Muscle of back (tissue), 11 donors: ENCODE measurements around the gene GET4. TPM values are rescaled to one million over a fixed set of nuclear protein-coding genes. Genes with fewer than 3 reads are reported as not detected.
"Not testable (repeated sequence)": the region's sequence is repeated elsewhere in the genome, so short reads cannot be mapped to it uniquely, and the experiment has no call there.

Source experiments
- DNase-seq, 3 donors: peaks; one replicate each; pipeline versions ENCODE4 v3.0.0 to v3.0.0-alpha.2; 2013
- polyA plus RNA-seq, 10 donors: library from polyadenylated mRNA; unstranded; fragments of 120-200 nt; gene quantifications; one replicate each; pipeline ENCODE4 v1.2.1, GENCODE V29; 2013; ENCODE audit not compliant: insufficient read length in 10 of 10

The GET4 gene
- polyA plus RNA-seq, 10 donors = 27.5 to 39.4 (median 36.7) TPM

DNA sequence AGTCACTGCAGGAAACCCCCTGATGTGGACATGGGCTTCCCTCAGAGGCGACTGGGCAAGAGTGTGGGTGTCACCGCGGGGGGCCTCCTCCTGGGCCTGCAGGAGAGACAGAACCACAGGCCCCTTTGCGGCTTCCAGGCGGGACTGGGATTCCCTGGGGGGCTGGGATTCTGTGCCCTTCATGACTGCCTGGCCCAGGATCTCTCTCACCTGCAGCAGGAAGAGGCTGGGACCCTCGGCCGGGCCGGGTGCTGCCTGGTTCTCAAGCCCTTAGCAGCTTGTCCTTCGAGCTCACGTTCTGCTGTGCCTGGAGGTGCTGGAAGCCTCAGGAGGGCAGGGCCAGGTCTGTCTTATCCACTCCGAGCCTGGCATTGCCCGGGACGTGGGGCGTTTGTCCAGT, 32.3 kb upstream of the GET4 start:
- DNase-seq = no peak

- DNase-seq = no peak
Observed at GRCh38 chr7:844514-844913, 31.8 kb upstream of the GET4 start.

- no peak for DNase-seq
Observed at GRCh38 chr7:845091-845490, 31.3 kb upstream of the GET4 start.

- no peak for DNase-seq
Observed at GRCh38 chr7:845731-846130, 30.6 kb upstream of the GET4 start.

- DNase-seq = not testable (repeated sequence)
Observed at GRCh38 chr7:846958-847650, 29.2 kb upstream of the GET4 start.

- DNase-seq = not testable (repeated sequence)
Observed at GRCh38 chr7:847728-848127, 28.6 kb upstream of the GET4 start.

GRCh38 chr7:849145-849544, 27.2 kb upstream of the GET4 start:
- no peak for DNase-seq

GRCh38 chr7:849781-850180, 26.6 kb upstream of the GET4 start:
- no peak for DNase-seq

DNA sequence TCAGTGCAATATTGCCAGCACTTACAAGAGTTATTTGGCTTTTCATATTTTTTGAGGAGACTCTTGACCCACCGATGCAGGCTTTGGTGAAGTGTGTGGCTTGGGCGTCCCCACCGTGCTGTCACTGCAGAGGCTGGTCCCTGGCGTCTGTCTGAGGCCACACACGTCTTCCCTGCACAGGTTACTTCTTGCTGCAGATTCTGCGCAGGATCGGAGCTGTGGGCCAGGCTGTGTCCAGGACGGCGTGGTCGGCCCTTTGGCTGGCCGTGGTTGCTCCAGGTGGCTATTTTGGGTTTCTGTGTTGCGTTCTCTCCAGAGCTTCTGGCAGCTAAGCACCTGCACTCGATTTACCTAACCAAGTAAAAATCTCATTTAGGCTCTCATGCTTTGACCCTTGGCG, 25.1 kb upstream of the GET4 start:
- no peak for DNase-seq

DNA sequence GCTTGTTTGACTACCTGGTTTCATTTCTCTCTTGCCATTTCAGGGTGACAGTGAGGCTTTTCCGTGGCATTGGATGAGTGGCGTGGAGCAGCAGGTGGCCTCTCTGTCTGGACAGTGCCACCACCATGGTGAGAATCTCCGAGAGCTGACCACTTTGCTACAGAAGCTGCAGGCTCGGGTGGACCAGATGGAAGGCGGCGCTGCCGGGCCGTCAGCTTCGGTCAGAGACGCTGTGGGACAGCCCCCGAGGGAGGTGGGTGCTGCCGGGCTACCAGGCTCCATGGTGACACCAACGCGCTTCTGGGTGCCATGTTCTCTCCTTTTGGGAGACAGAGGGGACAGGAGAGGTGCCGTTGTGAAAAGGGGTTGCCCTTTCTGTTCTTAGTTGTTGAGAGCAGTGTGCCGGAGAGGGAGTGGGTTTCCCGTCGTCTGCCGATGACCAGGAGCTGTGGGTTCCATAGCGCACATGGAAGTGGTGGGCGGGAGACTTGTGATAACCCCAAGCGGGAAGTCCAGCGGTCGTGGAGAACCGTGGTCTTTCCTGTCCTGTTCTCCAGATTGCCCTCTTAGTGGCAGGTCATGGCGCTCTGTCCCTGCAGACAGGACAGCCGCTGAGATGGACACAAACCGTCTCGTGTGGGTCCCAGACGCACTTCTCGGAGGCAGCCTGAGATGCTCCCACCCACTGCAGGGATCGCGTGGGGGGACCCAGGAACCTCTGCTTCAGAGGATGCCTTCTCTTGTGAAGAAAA, 22.8 kb upstream of the GET4 start:
- no peak for DNase-seq

DNA sequence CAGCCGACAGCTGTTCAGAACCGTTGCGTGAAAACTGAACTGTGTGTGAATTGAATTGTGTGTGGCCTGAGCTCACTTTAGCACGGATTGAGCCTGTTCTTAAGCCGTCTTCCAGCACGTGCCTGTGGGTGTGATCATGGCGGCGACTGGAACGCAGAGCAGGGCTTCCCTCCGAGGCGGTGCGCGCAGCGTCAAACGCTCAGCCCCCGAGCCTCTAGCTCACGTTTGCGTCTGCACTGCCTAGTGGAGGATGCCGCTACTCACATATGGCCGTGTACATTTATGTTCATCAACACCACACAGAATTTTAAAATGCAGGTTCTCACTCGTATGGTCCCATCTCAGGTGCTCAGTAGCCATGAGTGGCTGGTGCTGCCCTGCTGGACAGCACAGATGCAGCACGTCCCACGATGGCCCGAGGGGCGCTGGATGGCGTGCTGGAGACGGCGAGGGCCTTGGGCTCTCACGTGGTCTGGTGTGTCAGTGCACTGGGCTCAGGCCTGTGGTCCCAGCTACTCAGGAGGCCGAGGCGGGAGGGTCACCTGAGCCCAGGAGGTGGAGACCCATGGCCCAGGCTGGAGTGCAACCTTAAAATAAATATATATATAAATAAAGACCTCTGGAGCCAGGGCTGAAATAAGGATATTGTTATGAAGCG, 22.1 kb upstream of the GET4 start:
- DNase-seq = no peak

DNA sequence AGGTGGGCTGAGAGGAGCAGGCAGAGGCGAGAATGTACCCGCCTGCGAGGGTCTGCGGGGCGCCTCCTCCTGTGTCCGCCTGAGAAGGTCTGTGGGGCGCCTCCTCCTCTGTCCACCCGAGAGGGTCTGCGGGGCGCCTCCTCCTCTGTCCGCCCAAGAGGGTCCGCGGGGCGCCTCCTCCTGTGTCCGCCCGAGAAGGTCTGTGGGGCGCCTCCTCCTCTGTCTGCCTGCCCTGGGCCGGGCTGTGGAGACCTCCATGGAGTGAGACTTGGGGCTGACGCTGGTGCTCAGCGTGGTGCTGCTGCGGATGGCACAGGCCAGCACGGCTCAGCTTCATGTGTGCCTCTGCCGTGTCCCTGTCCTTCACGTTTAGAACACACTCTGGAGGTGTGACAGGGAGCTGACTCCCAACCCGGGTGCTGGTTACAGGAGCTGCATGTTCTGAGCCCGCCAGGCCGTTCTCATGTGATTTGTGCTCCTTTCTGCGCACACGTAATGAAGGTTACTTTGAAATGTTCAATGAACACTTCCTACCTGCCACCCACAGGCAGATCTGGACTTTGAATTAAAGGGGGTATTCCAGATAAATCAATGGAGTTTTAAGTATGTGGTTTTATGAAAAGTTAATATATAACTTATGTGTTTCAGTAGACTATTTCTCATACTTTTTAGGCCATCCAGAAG, 20.5 kb upstream of the GET4 start:
- no peak for DNase-seq

GRCh38 chr7:856444-857095, 19.8 kb upstream of the GET4 start:
- DNase-seq = no peak

- DNase-seq = no peak
Observed at GRCh38 chr7:857661-858060, 18.7 kb upstream of the GET4 start.

DNA sequence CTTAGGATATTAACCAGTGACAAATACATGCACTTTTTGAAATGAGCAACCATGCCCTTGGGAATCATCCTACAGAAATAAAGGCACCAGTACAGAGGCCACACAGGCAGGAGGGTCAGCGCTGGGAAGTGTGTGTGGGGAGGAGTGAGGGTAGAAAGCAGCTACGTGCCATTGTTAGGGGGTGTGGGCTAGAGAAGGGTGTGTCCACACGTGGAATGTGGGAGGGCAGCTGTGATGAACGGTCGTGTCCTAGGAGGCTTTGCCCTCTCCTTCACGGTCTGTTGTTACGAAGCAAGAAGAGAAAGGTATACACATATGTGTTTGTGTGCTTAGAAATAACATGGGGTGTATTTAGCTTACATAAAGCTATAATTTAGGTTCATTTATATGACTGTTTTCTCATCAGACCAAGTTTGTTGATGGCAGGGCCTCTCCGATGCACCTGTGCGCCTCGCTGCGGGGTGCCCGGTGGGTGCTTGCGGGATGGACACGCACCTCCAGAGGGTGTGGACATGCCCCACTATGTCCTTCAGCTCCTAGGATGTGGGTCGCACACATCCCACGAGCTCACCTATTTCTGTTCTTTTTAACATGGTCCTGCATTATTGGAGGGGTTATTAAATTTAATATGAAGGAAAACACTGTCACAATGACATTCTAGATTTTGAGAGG, 16.9 kb upstream of the GET4 start:
- no peak for DNase-seq

DNA sequence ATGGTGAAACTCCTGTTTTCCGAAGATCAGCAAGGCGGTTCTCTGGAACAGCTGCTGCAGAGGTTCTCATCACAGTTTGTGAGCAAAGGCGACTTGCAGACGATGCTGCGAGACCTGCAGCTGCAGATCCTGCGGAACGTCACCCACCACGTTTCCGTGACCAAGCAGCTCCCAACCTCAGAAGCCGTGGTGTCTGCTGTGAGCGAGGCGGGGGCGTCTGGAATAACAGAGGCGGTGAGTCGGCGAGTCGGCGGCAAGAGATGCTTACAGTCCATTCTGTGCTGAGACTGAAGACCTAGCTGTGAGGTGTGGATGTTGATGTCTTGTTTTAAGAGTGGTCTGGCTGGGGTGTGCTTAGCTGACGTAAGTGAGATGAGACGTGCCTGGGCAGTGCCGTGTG, 16.2 kb upstream of the GET4 start:
- no peak for DNase-seq

DNA sequence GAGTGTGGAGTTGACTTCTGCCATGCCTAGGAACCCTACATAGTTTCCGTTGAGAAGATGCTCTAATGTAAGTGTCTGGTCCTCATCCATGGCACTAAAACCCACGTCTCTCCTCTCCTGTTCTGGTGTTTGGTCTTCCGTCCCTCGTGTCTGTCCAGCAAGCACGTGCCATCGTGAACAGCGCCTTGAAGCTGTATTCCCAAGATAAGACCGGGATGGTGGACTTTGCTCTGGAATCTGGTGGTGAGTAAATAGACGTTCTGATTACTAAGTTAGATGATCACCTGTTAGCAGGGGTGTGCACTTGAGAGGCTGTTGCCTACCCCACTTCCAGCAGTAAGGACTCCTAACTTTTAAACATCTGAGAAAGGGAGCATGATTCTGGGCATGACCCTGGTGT, 15.1 kb upstream of the GET4 start:
- no peak for DNase-seq

DNA sequence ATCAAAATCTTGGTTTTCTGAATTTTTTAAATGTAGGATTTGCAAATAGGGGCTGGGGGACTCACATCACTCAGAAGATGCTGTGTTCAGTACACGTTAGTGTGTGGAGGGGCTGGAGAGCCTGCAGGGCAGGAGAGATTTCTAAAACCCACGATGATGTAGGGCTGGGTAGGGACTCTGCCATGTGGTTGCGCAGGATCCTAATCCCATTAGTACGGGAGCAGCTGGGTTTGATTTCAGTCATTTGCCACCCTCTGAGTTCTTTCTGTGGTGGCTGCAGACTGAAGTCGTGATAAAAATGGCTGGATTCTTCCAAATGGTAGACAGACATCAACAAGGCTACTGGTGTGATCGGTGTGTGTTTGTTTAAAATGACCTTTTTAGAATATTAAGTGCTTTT, 14.2 kb upstream of the GET4 start:
- no peak for DNase-seq

DNA sequence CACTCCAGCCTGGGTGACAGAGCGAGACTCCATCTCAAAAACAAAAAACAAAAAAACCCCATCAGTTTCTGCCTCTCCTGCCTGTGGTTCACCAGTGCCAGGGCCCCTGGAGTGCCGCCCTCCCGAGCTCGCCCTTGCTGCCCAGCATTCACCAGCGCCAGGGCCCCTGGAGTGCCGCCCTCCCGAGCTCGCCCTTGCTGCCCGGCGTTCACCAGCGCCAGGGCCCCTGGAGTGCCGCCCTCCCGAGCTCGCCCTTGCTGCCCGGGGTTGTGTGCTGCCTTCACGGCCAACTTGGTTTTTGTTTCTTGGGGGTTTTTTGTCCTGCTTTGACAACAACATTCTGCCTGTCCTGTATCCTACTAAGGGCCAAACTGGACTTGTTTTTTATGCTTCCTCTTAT, 13.2 kb upstream of the GET4 start:
- no peak for DNase-seq

DNA sequence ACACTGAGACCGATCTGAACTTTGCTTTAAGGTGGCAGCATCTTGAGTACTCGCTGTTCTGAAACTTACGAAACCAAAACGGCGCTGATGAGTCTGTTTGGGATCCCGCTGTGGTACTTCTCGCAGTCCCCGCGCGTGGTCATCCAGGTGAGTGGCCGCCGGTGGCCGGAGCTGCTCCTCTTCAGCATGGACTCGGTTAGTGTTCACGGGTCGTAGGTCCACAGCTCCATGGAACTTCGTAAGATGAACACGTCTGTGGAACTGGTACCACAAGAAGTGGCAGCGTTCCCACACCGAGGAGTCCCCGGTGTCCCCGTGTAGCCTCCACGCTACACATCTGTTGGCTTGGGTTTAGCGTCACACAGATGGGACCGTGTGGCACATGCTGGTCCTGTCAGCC, 10.4 kb upstream of the GET4 start:
- DNase-seq = no peak

- no peak for DNase-seq
Observed at GRCh38 chr7:867001-867405, 9.4 kb upstream of the GET4 start.
